IgD-negative memory B cell (primary cell): Measurements from ENCODE around the gene MCMBP. TPM values are rescaled to one million over a fixed set of nuclear protein-coding genes. Genes with fewer than 3 reads are reported as not detected.
A peak's percentile ranks its signal among the peaks of the same experiment; 100 is the strongest.
"Not testable (repeated sequence)": the region's sequence is repeated elsewhere in the genome, so short reads cannot be mapped to it uniquely, and the experiment has no call there.

Experiments
- H3K27ac Mint-ChIP-seq, 3 donors: one replicate each; pipeline ENCODE4 v1.8.0; 2020 to 2022; ENCODE audit warnings: mild to moderate bottlenecking in 3 of 3, mixed read lengths in 3 of 3, moderate library complexity in 1 of 3
- H3K27me3 Mint-ChIP-seq: one replicate; pipeline ENCODE4 v1.8.0; 2021; ENCODE audit warnings: mixed read lengths
- H3K36me3 Mint-ChIP-seq: one replicate; pipeline ENCODE4 v1.8.0; 2020; ENCODE audit warnings: mild to moderate bottlenecking, mixed read lengths
- H3K4me1 Mint-ChIP-seq, 3 donors: one replicate each; pipeline ENCODE4 v1.8.0; 2020 to 2022; ENCODE audit warnings: mixed read lengths in 3 of 3, mild to moderate bottlenecking in 1 of 3
- H3K4me3 Mint-ChIP-seq, 4 donors: one replicate each; pipeline ENCODE4 v1.8.0; 2020 to 2022; ENCODE audit warnings: mild to moderate bottlenecking in 4 of 4, mixed read lengths in 4 of 4, moderate library complexity in 3 of 4
- H3K9me3 Mint-ChIP-seq, 3 donors: one replicate each; pipeline ENCODE4 v1.8.0; 2020 to 2021; ENCODE audit warnings: mixed read lengths in 3 of 3, mild to moderate bottlenecking in 1 of 3
- polyA plus RNA-seq: library from polyadenylated mRNA; unstranded; fragments of 300-500 nt; fragmentation: Illumina TruSeq; gene quantifications from one replicate; pipeline ENCODE4 v1.2.3, GENCODE V29; 2021

The MCMBP gene
- polyA plus RNA-seq, 1 donor from 2014 or later, result 33.9 TPM

DNA sequence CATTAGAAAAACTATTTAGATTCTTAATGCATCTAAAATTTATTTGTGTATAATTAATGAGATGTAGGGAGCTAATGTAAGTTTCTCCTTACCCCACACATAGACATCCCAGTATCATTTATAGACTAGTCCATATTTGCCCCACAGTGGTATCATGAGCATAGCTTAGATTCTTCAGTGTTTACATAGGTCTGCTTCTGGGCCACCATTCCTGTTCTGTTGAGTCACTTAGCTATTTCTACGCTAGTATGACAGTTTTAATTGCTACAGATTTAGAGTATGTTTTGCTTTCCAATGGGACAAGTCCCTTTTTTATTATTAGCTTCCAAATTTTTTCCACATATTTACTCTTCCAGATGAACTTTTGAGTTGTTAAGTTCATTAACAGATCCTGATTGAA lies 69.4 kb downstream of the MCMBP start:
- Mint-ChIP-seq H3K4me1 (peaks cover 9 to 17% (median 15%) of the 10 kb centered on the region in 3 donors), H3K27me3 (no peaks in the 10 kb centered on the region), H3K4me3 (no peak overlapping the region), H3K9me3 (no peaks in the 10 kb centered on the region), H3K36me3 (no peaks in the 10 kb centered on the region), H3K27ac (no peak overlapping the region)

DNA sequence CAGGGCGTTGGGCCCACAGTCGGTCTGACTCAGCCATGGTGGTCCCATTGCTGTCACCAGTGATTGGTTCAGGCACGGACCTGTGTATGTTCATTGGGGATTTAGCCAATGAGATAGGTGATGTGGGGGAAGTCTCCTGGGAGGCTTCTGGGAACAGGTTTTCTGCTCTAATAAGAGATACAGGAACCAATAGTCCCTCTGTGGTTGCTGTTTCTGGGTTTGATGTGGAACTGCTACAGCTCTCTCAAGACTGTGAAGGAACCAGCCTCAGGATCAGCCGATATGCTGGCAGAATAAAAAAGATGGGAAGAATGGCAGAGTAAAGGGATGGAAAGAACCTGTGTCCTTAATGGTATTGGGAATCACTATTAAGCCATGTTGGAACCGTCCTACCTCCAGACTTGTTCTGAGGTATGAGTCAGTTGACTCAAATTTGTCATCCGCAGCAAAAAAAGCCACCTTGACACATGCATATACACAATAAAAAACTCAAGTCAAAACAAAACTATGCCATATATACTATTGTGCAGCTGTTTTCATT lies 70.6 kb downstream of the MCMBP start:
- Mint-ChIP-seq H3K4me1 (peaks cover 6 to 17% (median 14%) of the 10 kb centered on the region in 3 donors), H3K27ac (no peak overlapping the region), H3K9me3 (no peaks in the 10 kb centered on the region), H3K27me3 (no peaks in the 10 kb centered on the region), H3K36me3 (peaks cover 3% of the 10 kb centered on the region), H3K4me3 (no peak overlapping the region)

DNA sequence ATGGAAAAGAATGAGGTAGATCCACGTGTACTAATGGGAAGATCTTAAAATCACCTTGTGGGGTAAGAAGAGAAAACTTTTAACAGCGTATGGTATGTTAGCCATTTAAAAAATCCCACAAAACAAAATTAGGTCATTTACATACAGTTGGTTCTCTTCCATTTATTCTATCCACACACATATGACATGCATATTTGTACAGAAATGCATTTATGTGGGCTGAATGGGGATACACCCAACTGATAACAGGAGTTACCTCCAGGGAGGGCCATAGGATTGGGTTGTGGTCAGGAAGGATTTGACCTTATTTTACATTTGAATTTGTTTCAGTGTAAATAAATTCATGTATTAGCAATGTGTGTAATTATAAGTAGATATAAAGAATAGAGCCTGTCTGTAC lies 71.5 kb downstream of the MCMBP start:
- H3K36me3 Mint-ChIP-seq, result peaks cover 3% of the 10 kb centered on the region
- no peak overlapping the region for H3K4me3 Mint-ChIP-seq
- no peak overlapping the region for H3K27ac Mint-ChIP-seq
- no peaks in the 10 kb centered on the region for H3K9me3 Mint-ChIP-seq
- H3K4me1 Mint-ChIP-seq, result peaks cover 6 to 17% (median 14%) of the 10 kb centered on the region in 3 donors
- no peaks in the 10 kb centered on the region for H3K27me3 Mint-ChIP-seq

DNA sequence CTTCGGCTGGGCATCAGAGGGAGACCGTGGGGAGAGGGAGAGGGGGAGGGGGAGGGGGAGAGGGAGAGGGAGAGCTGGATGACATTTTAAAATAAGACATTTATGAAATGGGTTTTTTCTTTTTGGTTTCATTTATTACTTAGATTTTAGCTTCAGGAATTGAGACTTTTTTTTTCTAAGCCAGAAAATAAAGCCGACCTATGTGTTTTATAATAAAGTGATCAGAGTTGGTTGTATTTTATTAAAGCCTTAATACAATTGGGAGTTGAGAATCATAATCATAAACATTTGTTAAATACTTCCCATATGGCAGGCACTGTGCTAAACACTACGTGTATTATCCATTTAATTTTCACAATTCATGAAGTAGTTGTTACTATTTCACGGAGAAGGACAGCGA lies 76.6 kb downstream of the MCMBP start:
- Mint-ChIP-seq H3K27ac (no peak overlapping the region), H3K27me3 (no peaks in the 10 kb centered on the region), H3K4me1 (peaks cover 1 to 9% (median 3%) of the 10 kb centered on the region in 3 donors), H3K36me3 (peaks cover 3% of the 10 kb centered on the region), H3K9me3 (no peaks in the 10 kb centered on the region), H3K4me3 (no peak overlapping the region)

DNA sequence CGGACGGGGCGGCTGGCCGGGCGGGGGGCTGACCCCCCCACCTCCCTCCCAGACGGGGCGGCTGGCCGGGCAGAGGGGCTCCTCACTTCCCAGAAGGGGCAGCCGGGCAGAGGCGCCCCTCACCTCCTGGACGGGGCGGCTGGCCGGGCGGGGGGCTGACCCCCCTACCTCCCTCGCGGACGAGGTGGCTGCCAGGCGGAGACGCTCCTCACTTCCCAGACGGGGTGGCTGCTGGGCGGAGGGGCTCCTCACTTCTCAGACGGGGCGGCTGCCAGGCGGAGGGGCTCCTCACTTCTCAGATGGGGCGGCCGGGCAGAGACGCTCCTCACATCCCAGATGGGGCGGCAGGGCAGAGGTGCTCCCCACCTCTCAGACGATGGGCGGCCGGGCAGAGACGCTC lies 77.5 kb downstream of the MCMBP start:
- not testable (repeated sequence) for H3K27ac Mint-ChIP-seq, H3K9me3 Mint-ChIP-seq, H3K4me1 Mint-ChIP-seq, H3K4me3 Mint-ChIP-seq, H3K27me3 Mint-ChIP-seq, H3K36me3 Mint-ChIP-seq

DNA sequence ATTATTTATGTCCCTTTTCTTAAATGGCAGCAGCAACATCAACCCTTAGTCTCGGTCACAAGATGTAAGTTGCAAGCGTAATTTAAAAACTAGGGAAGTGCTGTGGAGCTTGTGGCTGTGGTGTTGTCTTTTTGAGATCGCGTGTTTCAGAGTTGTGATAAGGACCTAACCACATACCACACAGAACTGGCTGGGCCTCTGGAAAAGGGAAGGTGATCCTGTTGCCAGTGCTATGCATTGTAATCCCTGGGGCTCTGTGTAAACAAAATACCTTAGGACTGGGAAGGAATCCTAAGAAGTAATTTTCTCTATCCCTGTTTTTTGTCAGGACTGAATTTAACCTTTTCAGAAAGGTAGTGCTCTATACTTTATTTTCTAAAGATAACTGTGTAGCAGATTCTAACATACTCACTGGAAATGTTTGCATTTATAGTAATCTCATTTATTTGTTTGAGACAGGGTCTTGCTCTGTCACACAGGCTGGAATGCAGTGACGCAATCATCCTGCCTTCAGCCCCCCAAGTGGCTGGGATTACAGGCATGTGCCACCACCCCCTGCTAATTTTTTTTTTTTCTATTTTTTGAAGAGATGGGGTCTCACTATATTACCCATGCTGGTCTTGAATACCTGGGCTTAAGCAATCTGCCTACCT lies 86.4 kb downstream of the MCMBP start:
- Mint-ChIP-seq H3K4me1 (peaks cover 22 to 31% (median 29%) of the 10 kb centered on the region in 3 donors), H3K27ac (no peak overlapping the region), H3K9me3 (no peaks in the 10 kb centered on the region), H3K27me3 (no peaks in the 10 kb centered on the region), H3K36me3 (peaks cover 6% of the 10 kb centered on the region), H3K4me3 (no peak overlapping the region)

DNA sequence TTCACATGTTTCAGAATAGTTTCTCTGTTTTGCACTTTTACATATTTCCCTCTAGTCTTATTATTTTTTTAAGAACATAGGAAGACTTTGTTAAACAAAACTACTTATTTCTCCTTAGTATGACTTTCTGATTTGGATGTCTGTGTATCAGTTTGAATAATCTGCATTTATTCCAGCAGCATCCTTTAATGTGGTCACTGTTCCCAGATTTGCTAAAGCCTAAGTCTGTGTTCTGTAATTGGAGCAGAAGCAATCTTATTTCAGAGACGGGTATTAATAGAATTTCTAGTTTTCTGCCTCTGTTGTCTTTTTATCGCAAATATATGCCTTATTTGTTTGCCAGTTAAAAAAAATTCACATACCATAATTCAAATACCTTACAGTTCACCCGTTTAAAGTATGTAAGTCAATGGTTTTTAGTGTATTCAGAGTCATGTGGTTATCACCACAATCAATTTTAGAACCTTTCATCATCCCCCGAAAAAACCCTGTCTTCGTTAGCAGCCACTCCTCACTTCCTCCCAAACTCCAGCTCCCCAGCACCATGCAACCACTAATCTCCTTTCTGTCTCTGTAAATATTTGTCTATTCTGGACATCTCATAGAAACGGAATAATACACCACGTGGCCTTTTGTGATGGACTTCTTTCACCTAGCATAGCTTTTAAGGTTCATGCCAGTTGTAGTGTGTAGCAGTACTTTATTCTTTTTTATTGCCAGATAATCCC lies 88.1 kb downstream of the MCMBP start:
- peaks cover 23 to 31% (median 30%) of the 10 kb centered on the region in 3 donors for H3K4me1 Mint-ChIP-seq
- H3K4me3 Mint-ChIP-seq, result peak overlapping the region; percentile 11 to 91 (median 34)
- no peaks in the 10 kb centered on the region for H3K9me3 Mint-ChIP-seq
- no peaks in the 10 kb centered on the region for H3K27me3 Mint-ChIP-seq
- no peak overlapping the region for H3K27ac Mint-ChIP-seq
- H3K36me3 Mint-ChIP-seq, result peaks cover 11% of the 10 kb centered on the region

DNA sequence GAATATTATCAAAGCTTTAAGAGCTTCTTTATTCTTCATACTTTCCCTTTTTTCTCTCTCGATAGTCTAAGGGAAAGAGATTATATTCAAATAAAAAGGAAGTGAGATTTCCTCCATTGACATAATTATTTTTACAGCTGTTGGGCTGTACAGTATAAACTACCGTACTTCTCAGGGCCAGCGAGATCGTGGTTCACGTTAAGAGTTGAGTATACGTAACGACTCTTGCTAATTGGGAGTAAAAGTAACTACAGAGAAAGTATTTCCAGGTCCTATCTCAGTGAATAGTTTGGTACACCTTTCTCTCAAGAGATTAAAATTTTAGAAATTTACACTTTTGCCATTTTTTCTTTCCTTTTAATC lies 89.0 kb downstream of the MCMBP start:
- peaks cover 11% of the 10 kb centered on the region for H3K36me3 Mint-ChIP-seq
- H3K9me3 Mint-ChIP-seq, result no peaks in the 10 kb centered on the region
- peaks cover 26 to 31% (median 30%) of the 10 kb centered on the region in 3 donors for H3K4me1 Mint-ChIP-seq
- peak overlapping the region in 1 of 3 donors; percentile 56 for H3K27ac Mint-ChIP-seq
- peak overlapping the region; percentile 27 to 91 (median 86) for H3K4me3 Mint-ChIP-seq
- no peaks in the 10 kb centered on the region for H3K27me3 Mint-ChIP-seq

DNA sequence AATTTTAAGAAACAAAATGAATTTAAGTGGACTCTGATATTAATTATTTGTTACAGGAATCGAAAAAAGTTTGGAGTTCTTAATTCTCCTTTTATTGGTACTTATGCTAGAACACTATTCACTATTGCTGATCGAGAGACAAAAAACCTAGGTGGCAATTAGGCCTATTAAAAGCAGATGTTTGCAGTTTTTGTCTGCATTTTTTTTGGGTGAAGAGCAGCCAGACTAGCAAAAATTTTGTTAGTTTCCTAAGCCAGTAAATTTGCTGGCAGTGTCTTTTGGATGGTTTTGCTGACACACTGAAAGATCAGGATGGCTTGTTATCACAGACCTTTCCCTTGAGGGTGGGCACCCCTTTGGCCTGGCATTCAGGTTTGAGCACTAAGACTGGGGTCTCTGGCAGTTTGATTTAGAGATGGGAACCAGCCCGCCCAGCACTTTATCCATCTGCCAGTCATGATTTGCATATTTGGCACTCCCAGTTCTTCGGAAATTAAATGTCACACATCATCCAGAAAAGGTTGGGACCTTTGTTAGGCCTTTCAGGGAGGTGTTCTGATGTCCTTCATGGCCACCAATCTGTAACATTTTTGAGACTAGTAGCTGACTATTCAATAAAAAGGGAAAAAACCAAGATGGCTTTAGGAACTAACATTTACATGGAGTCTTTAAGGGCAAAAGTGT lies 89.5 kb downstream of the MCMBP start:
- H3K9me3 Mint-ChIP-seq, result no peaks in the 10 kb centered on the region
- peaks cover 26 to 30% (median 29%) of the 10 kb centered on the region in 3 donors for H3K4me1 Mint-ChIP-seq
- peak overlapping the region; percentile 16 to 91 (median 86) for H3K4me3 Mint-ChIP-seq
- H3K36me3 Mint-ChIP-seq, result peaks cover 11% of the 10 kb centered on the region
- no peaks in the 10 kb centered on the region for H3K27me3 Mint-ChIP-seq
- peak overlapping the region in 2 of 3 donors; percentile 56 for H3K27ac Mint-ChIP-seq

DNA sequence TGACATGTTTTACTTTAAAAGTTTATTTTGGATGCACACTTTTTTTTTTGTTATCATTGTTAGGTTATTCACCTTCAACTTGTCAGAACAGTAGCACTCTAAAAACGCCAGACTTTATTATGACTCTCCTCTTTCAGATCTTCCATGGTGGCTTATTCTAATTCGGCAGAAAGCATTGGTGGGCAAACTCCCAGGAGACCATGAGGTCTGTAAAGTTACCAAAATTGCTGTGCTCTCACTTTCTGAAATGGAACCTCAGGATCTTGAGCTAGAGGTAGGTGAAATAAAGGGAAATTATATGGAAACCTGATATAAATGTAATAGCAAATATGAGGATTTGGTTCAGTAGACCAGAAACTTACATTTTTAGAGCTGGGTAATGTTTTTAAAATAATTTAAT lies 91.1 kb downstream of the MCMBP start:
- Mint-ChIP-seq H3K4me3 (no peak overlapping the region), H3K4me1 (peaks cover 21 to 27% (median 26%) of the 10 kb centered on the region in 3 donors), H3K27me3 (no peaks in the 10 kb centered on the region), H3K36me3 (peaks cover 11% of the 10 kb centered on the region), H3K27ac (no peak overlapping the region), H3K9me3 (no peaks in the 10 kb centered on the region)

DNA sequence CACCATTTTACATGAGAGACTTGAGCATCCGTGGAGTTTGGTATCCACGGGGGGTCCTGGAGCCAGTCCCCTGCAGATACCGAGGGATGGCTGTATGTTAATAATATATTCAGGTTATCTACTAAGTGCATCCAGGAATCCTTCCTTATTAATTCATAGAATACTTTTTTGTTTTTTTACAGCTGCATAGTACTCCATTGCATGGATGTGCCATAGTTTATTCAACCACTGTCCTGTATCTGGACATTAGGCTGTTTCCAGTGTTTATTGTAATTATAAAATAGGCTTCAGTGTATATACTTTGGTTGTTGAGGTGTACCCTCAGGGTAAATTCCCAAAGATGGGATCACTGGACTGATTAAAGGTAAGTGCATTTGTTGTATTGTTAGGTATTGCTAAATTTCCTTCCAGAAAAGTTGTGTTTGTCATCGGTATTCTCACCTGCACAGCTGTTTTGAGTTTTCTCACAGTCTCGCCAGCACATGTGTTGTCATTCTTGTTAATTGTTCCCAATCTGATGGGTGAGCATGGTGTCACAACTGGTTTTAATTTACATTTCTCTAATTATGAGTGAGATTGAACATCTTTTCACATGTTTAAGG lies 91.7 kb downstream of the MCMBP start:
- Mint-ChIP-seq H3K27ac (no peak overlapping the region), H3K9me3 (no peaks in the 10 kb centered on the region), H3K27me3 (no peaks in the 10 kb centered on the region), H3K4me1 (peaks cover 21 to 27% (median 26%) of the 10 kb centered on the region in 3 donors), H3K4me3 (no peak overlapping the region), H3K36me3 (peaks cover 11% of the 10 kb centered on the region)

Other genes starting within 250 kb of the MCMBP start
- gene BAG3, start 221.5 kb downstream of the MCMBP start, polyA plus RNA-seq, result 3.9 TPM
- gene INPP5F, start 146.8 kb downstream of the MCMBP start, polyA plus RNA-seq, result 12.0 TPM
- gene SEC23IP, start 19.9 kb upstream of the MCMBP start, polyA plus RNA-seq, result 42.4 TPM